Activated naive CD4-positive, alpha-beta T cell treated with Interleukin-2 at 50 U/mL for 16 hours (primary cell): ENCODE results near the gene CLDN9.
"Not testable (repeated sequence)": the region's sequence is repeated elsewhere in the genome, so short reads cannot be mapped to it uniquely, and the experiment has no call there.

ENCODE experiments used
- DNase-seq: peaks from one replicate; pipeline ENCODE4 v3.0.0-alpha.2; 2020

CLDN9 gene

DNA sequence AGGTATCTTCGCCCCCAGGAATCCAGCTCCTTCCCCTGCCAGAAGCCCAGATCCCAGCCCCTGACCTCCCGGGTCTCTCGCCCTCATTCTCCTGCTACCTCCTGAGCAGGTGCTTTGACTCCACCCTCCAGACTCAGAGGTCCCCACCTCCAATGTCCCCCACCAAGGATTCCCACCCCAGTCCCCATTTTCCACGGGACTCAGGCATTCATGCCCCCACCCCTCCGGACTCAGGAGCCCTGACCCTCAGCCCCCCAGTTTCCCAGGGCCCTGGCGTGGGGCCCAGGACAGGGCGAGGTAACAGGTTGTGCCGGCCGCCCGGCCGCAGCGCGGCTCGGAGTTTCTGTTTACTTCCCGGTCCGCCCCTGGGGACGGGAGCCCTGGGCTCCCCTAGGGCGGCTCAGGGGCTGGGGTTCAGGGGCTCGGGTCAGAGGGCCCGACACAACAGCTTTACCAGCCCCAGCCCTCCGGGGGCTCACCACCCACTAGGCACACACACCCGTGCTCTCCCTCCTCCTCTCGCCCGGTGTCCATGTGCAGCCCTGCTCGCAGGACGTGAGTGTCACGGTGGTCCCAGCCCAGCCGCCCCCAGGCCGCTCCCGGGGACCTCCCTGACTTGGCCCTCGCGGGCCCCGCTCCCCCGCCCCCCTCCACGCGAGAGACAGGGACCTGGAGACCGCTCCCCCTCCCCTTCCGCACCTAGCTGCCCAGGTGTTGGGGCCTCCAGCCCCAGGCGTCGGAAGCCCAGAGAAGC is 23.4 kb downstream of the CLDN9 start:
- DNase-seq: no peak

- no peak for DNase-seq
Measured at GRCh38 chr16:3036726-3037315, 24.1 kb downstream of the CLDN9 start, which contains the start of gene BICDL2. TSS of gene BICDL2 (minus strand) at chr16:3036944. CDS start at chr16:3035496, 1,448 bp downstream.

DNA sequence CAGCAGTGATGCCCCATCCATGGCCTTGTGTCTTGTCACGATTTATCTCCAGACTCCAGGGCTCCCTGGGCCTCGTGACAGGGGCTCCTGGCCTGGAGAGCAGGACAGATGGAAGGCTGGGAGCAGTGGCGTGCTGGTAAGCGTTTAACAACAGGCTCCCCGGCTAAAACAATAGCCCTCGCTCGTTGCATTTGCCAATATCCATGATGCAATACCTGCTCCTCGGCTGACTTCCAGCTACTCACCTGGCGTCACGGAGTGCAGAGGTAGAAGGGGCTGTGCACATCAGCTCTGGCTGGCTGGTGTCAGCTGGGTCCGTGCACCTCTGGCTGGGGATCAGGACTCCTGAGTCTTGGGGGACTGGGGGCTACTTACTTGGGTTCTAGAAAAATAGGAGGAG is 25.5 kb downstream of the CLDN9 start:
- DNase-seq: no peak

DNA sequence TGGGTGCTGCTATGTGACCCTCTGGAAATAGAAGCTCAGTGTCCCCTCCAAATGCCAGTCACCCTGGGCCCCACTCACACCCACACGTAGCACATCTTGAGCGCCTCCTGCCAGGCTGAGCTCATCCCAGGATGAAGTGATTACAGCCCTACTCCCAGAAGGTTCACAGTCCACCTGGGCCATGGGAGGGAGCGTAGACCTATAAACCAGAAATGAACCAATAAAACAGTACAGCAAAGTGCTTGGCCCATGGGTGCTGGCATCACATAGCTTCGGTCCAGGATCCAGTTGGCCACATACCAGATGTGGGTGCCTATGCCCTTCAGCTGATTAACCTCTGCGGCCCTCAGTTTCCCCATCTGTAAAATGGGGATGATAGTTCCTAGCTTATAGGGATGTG is 26.2 kb downstream of the CLDN9 start:
- DNase-seq: no peak

GRCh38 chr16:3042376-3042775 is 29.7 kb downstream of the CLDN9 start:
- DNase-seq: no peak

- DNase-seq: no peak
Measured at GRCh38 chr16:3044708-3045107, 32.0 kb downstream of the CLDN9 start.

DNA sequence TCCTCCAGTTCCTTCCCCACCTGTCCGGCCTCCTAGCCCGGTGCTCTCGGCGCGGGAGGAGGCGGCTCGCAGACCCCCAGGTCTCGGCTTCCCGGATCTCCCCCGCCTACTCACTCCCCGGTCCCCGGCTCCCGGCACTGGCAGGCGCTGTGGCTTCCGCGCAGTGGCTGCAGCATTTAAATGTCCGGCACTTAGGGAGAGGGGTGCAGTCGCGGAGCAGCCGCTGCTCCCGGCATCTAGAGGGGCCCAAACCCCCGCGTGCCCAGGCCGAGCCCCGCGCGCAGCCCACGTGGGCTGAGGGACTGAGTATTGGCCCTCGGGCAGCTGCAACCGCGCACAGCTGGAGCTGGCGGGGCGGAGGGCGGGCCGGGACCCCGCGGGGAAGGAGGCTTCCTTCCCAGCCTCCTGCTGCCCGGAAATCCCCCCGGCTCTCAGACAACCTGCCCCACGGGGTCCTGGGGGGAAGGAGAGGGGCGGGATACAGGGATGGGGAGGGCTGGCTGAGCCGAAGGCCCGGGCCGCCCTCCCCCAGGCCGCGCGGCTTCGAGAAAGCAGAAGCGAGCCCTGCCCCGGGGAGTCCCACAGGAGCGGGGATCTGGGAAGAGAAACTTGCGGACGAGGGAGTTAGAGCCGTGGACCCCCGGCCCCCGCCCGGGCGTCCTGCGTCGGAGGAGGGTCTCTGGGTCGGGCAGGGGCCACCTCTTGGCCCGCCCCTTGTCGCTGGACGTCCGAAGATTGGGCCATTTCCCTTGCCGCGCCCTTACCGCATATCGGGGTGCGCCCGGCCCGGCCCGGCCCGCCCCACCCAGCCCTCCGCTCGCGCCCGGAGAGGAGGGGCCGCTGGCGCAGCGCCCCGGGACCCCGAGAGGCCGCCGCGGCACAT is 33.3 kb downstream of the CLDN9 start, which contains the start of gene MMP25:
Gene MMP25 (plus strand): TSS at position 804 of the 883 bp plus-strand sequence. CDS start 357 bp downstream, outside the sequence.
- no peak for DNase-seq

DNA sequence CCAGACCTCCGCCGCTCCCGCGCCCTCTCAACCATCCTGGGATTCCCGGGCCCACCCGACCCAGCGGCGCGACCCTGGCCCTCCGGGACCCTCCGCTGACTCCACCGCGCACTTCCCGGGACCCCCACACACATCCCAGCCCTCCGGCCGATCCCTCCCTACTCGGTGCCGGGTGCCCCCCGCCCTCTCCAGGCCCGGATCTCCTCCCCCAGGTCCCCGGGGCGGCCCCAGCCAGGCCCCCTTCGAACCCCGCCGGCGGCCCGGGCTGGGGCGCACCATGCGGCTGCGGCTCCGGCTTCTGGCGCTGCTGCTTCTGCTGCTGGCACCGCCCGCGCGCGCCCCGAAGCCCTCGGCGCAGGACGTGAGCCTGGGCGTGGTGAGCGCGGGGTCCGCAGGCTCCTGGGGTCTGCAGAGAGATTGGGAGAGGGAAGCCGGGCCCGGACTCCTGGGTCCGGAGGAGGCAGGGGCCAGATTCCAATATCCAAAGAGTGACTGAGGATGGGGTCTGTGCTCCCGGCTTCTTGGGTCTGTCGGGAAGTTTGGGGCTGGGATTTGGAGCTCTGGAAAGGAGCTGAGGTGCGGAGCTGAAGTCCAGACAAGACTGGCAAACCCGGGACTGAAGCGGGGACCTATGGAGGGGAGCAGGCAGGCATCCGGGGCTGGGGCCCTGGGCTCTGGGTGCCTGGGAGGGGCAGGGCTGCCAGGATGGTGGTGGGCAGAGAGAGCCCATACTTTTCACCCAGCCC is 34.1 kb downstream of the CLDN9 start:
- DNase-seq: no peak

GRCh38 chr16:3047387-3047720 is 34.6 kb downstream of the CLDN9 start:
- DNase-seq: no peak

DNA sequence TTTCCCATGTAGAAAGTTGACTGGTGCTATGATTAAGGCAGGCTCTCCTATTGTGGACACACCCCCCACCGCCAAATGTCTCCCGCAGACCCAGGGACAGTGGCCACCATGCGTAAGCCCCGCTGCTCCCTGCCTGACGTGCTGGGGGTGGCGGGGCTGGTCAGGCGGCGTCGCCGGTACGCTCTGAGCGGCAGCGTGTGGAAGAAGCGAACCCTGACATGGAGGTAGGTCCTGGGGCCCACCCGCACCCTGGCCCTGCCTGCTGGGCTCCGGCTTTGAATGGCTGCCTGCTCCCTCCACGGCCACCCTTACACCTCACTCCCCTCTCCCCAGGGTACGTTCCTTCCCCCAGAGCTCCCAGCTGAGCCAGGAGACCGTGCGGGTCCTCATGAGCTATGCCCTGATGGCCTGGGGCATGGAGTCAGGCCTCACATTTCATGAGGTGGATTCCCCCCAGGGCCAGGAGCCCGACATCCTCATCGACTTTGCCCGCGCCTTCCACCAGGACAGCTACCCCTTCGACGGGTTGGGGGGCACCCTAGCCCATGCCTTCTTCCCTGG is 37.3 kb downstream of the CLDN9 start:
- no peak for DNase-seq

DNA sequence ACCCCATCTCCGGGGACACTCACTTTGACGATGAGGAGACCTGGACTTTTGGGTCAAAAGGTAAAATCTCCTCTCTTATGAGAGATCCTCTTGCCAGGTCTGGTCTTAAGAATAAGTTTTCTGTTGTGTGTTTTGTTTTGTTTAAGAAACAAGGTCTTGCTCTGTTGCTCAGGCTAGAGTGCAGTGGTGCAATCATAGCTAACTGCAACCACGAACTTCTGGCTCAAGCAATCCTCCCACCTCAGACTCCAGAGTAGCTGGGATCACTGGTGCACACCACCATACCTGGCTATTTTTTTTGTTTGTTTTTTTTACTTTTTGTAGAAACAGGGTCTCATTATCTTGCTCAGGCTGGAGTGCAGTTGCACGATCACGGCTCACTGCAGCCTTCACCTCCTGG is 37.8 kb downstream of the CLDN9 start:
- no peak for DNase-seq

DNA sequence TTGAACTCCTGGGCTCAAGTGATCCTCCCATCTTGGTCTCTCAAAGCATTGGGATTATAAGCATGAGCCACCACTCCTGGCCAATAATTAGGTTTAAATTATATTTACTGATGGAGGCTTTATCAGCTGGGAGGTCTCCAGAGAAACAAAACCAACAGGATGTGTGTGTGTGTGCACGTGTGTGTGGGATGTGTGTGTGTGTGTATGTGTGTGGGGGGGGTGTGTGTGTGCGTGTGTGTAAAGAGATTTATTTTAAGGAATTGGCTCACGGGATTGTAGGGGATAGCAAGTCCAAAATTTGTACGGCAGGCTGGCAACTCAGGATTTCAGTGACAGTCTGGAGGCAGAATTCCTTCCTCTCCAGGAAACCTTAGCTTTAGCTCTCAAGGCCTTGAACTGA is 38.3 kb downstream of the CLDN9 start:
- DNase-seq: no peak

- DNase-seq: no peak
Measured at GRCh38 chr16:3051494-3051893, 38.8 kb downstream of the CLDN9 start.

DNA sequence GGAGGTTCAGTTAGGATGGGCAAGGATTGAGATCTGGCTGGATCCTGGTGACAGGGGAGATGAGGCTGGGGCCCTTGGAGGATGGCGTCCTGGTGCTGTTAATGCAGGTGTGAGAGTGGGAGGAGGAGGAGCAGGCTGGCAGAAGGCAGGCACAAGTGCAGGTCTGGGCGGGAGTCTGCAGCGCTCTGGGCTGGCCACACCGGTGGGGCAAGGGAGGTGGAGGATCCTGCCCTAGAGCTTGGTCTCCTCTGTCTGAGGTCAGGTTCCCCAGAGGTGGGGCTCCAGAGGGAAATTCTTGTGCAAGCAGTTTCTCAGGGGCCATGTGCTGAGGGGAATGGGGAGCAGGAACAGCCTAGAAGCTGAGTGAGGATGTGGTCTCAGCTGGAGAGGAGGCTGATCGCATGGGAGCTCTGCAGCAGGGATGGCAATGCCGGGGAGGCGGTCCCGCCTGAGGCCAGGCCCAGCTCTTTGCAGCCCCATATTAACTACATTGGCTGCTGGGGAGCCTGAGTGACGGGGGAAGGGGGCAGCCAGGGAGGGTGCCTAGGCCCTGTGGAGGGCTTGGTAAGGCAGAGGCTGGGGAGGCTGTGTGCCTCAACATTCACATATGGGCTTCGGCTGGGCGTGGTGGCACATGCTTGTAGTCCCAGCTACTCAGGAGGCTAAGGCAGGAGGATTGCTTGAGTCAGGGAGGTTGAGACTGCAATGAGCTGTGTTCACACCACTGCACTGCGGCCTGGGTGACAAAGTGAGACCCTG is 40.0 kb downstream of the CLDN9 start:
- not testable (repeated sequence) for DNase-seq

DNA sequence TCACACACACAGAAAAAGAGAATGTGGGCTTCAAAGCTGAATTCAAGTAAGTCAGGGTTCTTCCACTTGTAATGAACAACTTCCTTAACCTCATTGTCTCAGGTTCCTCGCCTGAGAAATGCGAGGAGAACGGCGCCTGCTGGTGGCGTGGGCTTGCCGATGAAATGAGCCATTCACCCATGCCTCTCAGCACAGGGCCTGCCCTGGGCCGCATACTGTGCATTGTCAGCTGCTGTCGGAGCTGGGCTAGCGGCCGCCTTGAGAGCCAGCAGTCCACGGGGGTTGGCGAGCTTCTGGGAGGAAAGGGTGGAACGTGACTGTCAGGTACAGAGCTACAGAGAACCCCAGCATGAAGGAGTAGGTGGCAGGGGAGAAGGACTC is 40.6 kb downstream of the CLDN9 start:
- peak; percentile 47 for DNase-seq

DNA sequence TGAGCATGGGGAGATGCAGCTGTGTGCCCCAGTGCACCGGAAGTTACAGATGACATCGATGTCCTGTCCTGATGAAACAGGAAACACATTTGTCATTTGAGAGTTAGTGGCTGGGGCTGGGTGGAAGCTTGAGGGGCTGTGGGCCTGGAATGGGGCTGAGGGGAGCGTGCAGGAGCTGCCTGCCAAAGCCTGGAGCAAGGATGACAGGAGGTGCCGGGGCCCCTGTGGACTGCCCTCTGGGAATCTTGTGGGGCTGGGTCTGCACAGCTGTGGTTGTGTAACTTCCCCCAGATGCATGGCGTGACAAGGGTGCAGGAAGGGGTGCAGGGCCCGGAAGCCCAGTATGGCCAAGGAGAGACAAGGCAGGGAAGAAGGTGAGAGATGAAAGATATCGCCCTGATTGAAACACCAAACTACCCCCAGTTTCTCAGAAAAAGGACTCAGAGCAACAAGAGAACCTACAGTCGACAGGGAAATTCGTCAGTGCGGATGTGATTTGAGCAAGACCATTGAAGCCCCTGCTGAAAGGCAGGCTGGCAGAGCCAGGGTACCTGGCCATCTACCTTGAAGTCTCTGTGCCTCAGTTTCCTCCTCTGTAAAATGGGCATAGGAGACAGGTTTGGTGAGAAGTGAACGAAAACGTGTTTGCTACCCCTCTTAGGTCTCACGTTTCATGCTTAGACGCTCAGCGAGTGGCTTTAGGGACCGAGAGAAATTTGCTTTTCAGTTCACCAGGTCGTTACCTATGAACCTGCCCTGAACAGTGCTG is 42.4 kb downstream of the CLDN9 start:
- no peak for DNase-seq

GRCh38 chr16:3055734-3056115 is 43.0 kb downstream of the CLDN9 start:
- DNase-seq: not testable (repeated sequence)

DNA sequence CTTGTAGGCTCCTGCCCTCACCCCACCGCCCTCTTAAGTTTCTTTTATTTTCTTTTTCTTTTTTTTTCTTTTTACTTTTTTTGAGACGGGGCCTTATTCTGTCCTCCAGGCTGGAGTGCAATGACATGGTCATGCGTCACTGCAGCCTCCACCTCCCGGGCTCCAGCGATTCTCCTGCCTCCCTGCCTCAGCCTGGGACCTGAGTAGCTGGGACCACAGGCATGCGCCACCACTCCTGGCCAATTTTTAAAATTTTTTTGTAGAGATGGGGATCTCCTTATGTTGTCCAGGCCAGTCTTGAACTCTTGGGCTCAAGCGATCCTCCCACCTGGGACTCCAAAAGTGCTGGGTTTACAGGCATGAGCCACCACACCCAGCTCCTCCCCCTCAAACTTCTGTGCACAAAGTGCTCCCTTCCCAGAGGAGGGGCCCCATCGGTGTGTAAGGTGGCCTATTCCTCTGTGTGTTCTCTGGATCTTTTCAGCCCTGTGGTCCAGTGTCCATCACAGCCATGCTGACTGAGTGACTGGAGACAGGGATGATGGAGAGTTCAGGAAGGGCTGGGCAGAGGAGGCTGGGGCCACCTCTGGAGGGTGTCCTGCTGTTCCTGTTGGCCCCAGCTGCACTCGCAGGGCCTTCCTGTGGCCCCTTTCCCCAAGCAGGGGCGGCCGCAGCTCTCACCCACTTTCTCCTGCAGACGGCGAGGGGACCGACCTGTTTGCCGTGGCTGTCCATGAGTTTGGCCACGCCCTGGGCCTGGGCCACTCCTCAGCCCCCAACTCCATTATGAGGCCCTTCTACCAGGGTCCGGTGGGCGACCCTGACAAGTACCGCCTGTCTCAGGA is 43.8 kb downstream of the CLDN9 start:
- DNase-seq: no peak

- DNase-seq: no peak
Measured at GRCh38 chr16:3057181-3058138, 44.7 kb downstream of the CLDN9 start.
